ENCODE measurements around the gene BANP.
"Not testable (repeated sequence)": the region's sequence is repeated elsewhere in the genome, so short reads cannot be mapped to it uniquely, and the experiment has no call there.

Gene BANP

DNA sequence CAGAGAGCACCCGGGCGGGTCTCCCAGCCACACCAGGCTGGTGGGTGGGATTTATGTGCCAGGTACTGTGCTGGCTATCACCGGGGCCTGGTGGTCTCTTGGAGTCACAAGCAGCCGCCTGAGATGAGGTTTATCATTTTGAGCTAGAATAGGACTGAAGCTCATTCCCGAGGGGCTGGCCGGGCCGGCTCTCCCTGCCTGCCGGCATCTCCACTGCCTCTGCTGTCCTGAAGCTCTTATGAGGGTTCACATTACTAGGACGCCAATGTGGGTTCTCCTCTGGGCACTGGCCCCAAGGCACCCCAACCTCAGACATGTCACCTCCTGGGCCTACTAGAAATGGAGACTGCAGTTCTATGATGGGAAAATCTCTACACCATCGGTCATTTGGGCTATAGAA is 137.4 kb downstream of the BANP start:
- DNase-seq (ENCODE audit: low spot score) = not testable (repeated sequence)

- not testable (repeated sequence) for DNase-seq (ENCODE audit: low spot score)
These were observed 137.8 kb downstream of the BANP start for GRCh38 chr16:88089071-88089470.

DNA sequence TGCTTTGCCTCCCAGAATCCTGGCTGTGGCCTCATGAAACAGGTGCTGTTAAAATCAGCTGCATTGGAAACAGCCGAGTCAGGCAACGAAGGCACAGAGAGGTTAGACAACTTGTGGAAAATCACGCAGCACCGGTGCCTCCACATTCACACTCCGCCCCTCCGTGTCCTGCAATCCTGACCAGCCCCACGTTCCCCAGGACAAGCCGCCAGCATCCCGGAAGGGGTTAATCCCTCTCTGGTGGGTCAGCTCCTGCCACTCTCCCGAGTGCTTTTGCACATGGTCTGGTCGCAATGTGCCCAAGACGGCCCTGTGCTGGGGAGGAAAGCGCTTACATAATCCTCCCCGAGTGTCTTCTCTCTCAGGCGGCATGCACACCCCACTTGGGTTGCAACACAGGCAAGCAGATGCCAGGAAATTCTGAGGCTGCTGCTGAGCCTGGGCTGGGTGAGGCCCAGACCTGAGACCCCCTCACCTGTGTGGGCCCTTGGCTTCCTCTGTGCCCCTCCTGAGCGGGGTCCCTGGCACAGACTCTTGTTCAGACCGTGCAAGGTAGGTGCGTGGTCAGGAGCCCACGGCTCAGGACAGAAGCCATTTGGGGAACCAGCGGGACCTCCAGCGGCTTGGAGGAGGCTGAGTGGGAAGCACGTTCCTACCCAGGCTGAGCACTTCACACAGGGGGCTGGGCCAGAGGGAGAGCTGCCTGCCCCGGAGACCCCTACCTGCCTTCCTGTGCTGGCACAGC is 138.6 kb downstream of the BANP start:
- DNase-seq (ENCODE audit: low spot score) = not testable (repeated sequence)

DNA sequence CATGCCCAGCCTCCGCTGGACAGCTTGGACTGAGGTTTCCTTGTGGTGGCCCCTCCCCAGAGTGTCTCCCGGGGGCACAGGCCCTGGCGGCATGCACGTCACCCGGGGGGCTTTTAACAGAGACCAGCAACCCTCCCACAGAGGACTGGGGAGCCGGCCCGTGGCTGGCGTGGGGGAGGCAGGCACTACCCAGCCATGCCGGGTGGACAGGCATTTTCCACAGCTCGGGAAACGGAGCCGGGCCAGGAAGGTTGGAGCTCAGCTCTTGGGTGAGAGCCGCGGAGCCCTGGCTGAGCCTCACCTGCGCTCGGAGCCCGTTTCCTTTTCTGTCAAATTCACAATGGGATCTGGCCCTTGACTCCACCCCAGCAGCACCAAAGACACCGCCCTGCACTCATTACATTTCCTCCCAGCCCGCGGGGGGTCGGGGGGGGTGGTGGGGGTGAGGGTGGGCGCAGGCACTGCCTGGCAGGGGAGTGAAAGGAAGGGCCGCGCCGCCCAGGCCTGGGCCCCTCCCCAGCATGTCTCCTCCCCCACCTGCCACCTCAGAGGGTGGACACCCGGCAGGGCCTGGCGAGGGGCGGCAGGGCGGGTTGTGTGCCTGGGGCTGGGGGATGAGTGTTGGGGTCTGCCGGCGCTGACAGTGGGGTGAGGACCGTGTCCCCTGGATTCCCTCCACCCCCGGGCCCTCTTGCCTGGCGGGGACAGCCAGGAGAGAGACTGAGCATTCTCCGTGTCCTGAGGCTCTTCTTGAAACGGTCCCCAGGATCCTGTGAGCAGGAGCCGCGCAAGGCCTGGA is 139.3 kb downstream of the BANP start:
- not testable (repeated sequence) for DNase-seq (ENCODE audit: low spot score)

DNA sequence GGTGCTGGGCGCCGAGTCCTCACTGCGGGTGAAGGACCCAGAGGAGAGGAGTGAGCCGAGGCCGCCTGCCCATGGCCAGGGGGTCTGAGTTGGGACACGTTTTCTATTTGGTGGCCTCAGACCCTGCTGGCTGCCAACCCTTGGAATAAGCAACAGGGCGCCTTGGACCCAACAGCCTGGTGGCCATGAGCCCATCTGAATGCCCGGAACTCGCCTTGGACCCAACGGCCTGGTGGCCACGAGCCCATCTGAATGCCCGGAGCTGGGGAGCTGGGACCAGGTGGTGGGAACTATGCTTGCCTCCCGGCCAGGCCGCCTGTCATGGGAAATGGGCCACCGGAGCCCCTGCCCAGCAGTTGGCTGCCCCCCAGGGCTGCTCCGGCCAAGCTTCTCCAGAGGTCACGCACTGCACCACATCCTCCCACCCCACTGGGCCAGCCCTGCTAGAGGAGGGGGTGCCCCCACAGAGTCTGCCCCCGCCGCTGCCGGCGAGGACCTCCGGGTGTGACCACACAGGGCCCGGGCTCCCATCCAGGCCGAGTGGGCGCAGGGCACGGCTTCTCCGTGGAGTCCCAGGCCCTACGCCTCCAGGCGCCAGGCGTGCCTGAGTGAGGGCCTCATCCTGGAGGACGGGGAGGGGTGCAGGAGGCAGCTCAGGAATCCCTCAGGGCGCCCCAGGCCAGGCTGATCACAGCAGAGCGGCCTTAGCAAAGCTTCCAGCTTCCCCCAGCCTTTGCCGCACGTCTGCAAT is 140.2 kb downstream of the BANP start:
- not testable (repeated sequence) for DNase-seq (ENCODE audit: low spot score)

DNA sequence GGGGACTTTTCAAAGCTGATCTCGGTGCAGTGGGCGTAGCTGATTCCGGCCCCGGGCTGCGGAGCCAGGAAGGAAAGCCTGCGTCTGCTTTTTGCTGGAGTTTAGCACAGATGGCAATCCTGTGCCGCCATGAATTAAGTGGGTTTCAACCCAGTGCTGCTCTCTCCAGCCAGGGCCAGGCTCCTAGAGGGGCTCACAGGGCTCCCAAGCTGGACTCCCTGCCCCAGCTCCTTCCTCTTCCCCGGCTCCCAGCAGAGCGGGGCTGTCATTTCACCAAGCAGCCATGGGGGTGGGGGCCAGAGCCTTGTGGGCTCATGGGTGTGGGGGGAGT is 140.7 kb downstream of the BANP start:
- DNase-seq (ENCODE audit: low spot score) = not testable (repeated sequence)

- not testable (repeated sequence) for DNase-seq (ENCODE audit: low spot score)
These were observed 141.7 kb downstream of the BANP start for GRCh38 chr16:88092791-88093555.

DNA sequence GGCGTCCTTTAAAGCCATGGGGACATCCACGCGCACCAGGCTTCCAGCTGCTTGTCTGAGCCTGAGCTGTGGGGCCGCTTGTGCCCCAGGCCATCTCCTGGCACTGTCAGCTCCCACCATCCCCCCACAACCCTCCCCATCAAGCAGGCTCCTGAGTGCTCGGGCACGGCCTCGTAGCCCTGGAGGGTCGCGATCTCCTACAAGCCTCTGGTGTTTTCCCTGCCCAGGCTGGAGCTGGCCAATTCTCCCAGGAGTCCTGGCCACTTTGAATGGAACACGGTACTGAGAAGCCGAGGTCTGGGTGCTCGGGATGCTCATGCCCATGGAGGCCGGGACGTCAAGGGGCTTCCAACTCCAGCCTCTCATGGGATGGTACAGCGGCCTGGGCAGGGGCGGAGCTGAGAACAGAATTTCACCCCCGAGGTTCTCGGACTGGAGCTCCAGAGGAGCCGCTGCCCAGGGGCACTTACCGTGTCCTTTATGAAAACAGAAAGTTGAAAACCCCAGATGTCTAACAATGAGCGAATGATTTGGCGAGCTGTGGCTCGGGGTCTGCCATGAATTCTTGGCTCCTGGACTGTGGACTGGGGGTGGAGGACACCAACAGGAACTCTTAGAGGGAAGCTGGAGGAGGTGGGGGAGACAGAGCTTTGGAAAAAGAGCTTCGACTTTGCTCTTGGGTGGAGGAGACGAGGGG is 142.5 kb downstream of the BANP start:
- not testable (repeated sequence) for DNase-seq (ENCODE audit: low spot score)

GRCh38 chr16:88094253-88094575 is 143.0 kb downstream of the BANP start:
- not testable (repeated sequence) for DNase-seq (ENCODE audit: low spot score)

DNA sequence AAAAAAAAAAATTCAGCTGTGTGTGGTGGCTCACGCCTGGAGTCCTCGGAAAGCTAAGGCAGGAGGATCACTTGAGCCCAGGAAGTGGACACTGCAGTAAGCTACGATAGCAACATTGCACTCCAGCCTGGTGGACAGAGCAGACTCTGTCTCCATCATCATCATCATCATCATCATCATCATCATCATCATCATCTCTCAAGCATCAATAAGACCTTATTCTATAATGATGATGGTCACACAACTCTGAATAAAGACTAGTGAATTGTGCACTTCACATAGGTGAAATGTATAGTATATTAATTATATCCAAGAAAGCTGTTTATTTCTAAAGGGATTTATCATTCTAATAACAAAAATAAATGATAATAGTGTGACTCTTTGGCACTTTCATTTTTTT is 143.7 kb downstream of the BANP start:
- not testable (repeated sequence) for DNase-seq (ENCODE audit: low spot score)

DNA sequence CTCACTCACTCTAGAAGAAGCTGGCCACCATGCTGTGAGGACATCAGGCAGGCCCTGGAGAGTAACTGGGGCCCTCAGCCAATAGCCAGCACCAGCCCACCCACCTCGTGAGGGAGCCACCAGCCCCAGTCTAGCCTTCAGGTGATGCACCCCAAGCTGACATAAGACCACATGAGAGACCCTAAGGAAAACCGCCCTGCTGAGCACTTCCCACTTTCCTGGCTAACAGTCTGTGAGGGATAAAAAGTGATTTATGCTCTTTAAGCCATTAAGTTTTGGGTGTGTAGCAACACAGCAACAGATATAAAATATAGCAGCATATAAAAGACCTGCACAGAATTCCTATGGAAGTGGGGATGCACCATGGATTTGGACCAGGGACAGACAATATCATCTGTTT is 145.4 kb downstream of the BANP start:
- DNase-seq (ENCODE audit: low spot score) = not testable (repeated sequence)

DNA sequence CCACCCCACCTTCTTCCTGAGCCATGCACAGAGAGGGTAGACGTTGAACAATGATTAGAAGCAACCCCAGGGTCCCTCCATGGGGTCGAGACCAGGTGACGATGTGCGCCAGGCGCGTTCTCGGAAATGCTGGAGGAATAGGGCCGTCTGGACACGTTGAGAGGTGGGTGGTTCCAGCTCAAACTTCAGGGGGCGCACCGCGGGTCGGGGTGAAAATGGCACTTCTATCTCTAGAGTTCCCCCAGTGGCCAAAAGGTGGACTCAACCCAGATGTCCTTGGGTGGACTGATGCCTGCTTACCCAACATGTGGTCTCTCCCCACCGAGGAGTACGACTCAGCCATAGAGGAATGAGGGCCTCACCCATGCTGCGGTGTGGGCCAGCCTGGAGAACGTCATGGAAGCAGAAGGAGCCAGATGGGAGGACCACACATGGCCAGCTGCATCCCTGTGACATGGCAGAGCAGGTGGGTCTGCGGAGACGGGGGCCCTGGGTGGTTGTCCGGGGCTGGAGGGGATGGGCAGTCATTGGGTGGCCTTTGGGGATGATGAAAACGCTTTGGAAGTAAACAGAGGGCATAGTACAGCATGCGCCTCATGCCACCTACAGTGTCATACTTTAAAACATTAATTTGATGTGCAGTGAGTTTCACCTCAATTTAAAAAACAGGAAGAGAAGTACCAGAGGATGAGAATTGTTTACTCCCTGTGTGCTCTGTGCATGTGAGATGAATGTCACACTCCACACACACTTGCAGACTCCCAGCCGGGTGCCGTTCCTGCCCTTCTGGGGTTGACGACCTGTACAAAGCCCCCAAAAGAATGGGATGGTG is 147.7 kb downstream of the BANP start:
- peak; percentile 91 for DNase-seq (ENCODE audit: low spot score)

DNA sequence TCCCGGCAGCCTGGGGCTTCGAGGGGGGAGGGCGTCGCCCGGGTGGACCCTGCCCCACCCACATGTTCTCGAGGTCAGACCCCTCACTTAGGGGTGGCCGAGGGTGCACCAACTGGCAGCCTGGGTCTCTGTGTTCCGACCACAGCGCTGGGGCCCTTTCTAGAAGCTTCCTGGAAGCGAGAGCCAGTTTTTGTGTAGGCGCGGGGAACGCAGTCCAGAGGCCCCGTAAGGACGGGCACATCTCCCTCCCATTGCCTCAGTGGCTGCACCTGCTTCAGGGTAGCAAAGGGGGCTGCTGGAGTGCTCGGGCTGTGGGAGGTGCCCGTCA is 148.3 kb downstream of the BANP start:
- DNase-seq (ENCODE audit: low spot score) = no peak

DNA sequence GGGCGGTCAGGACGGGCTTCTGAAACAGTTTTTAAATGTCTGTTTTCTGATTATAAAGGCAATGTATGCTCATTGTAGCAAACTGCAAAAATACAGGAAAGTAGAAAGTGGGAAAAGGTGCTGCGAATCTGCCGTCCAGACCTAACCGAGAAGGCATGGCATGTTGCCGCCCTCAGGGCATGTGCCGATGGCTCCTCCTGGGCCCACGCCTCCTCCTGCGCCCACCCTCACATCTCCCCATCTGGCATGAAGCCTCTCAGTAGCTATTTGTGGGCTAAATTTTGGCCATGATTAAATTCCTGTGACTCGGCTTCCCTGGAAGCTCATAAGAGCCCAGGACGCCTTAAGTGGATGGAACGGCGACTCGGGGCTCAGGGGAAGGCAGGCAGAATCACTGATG is 148.7 kb downstream of the BANP start:
- DNase-seq (ENCODE audit: low spot score) = not testable (repeated sequence)

GRCh38 chr16:88100801-88101622 is 149.8 kb downstream of the BANP start:
- DNase-seq (ENCODE audit: low spot score) = not testable (repeated sequence)

- DNase-seq (ENCODE audit: low spot score) = not testable (repeated sequence)
These were observed 150.4 kb downstream of the BANP start for GRCh38 chr16:88101623-88102105.

DNA sequence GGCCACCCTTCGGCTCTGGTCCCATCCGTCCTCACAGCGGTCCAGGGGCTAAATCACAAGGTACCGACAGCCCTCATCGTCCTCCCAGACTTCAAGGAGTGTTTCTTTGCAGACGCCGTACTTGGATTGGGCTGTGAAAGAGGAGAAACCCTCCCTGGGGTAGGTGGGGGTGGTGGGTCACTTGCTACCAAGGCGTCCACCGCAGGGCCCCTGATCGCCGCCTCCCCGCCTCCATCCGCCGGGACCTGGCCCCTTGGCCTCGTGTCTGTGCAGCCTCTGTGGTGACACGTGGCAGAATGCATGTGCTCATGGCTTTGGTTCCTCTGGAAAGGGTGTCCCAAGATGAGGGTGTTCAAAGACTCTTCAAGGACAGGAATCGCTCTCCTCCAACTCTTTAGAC is 151.4 kb downstream of the BANP start:
- no peak for DNase-seq (ENCODE audit: low spot score)

- DNase-seq (ENCODE audit: low spot score) = no peak
These were observed 151.8 kb downstream of the BANP start for GRCh38 chr16:88103011-88103410.

DNA sequence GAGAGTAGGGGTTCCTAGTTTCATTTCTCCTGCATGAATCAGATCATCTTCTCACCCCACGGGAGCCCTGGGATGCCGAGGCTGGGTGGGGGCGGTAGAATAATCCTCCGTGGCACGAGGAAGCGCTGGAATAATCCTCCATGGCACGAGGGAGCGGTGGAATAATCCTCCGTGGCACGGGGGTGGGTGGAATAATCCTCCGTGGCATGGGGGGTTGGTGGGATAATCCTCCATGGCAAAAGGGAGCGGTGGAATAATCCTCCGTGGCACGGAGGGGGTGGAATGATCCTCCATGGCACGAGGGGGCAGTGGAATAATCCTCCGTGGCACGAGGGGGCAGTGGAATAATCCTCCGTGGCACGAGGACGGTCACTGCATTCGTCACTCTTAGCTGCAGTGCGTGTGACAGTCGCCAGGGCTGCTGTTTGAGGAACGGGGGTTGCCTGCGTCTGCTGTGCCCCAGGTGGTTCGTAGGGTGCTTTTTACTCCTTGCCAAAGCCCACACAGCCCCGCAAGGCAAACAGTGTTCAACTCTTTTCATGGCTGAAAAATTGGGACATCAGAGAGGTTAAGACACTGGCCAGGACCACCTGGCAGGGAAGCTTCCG is 152.5 kb downstream of the BANP start:
- no peak for DNase-seq (ENCODE audit: low spot score)

Data from AG08396 (cell line).